Fibroblast of skin of right biceps (primary cell): Measurements from ENCODE around the gene SLC12A8.

Source experiments
- DNase-seq: peaks from one replicate; pipeline ENCODE4 v3.0.0-alpha.2; 2013

Gene SLC12A8

GRCh38 chr3:125069968-125070745 lies 142.4 kb downstream of the SLC12A8 start:
- DNase-seq, result no peak

GRCh38 chr3:125069452-125069851 lies 143.1 kb downstream of the SLC12A8 start:
- no peak for DNase-seq

DNA sequence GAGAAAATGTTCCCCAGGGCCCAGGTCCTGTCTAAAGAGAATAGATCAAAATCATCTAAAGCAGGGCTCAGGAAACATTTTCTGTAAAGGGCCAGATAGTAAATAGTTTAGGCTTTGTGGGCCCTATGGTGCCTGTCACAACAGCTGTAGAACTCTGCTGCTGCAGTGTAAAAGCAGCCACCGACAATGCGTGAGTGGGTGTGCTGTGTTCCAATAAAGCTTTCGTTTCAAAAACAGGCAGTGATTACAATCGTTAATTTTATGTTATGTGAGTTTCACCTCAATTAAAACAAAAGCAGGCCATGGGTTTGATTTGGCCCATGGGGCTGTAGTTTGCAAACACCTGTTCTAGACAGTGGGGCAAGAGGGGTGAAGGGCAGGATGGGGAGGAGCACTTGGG lies 144.3 kb downstream of the SLC12A8 start:
- no peak for DNase-seq

- peak; percentile 78 for DNase-seq
These were observed 145.3 kb downstream of the SLC12A8 start for GRCh38 chr3:125067225-125067624.

GRCh38 chr3:125062904-125063618 lies 149.5 kb downstream of the SLC12A8 start:
- peak; percentile 97 for DNase-seq

GRCh38 chr3:125061646-125062045 lies 150.9 kb downstream of the SLC12A8 start:
- DNase-seq, result no peak

GRCh38 chr3:125061170-125061569 lies 151.4 kb downstream of the SLC12A8 start:
- DNase-seq, result peak; percentile 80

DNA sequence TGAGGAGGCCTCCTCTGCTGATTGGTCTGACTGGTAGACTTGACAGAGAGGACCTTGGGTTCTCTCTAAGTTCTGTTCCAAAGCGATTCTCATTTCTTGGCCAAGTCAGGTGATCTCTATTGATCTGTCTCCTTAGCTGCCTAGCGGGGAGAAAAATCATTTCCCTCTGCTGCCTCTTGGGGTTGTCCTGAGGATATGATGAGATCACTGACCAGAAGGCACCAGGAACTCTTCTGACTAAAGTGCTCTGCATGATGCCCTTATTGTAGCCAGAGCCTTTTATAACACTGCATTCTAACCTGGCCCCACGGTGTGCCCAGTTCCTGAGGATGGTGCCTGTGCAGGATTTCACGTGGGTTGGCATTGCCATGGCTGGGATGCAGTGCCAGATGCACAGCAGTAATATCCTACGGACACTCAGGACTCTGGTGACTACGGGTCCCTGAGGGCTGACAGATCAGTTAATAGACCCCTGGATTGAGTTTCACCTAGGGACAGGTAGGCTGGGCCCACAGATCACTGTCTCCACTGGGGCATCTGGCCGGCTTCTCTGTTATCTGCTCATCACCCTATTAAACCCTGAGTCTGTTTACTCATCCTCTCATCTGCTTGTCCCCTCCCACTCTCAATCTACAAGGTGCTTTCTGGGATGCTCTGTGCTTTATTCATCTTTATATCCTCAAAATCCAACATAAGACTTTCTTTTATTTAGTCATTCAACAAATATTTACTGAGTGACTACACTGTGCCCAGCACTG lies 152.9 kb downstream of the SLC12A8 start:
- DNase-seq, result no peak

DNA sequence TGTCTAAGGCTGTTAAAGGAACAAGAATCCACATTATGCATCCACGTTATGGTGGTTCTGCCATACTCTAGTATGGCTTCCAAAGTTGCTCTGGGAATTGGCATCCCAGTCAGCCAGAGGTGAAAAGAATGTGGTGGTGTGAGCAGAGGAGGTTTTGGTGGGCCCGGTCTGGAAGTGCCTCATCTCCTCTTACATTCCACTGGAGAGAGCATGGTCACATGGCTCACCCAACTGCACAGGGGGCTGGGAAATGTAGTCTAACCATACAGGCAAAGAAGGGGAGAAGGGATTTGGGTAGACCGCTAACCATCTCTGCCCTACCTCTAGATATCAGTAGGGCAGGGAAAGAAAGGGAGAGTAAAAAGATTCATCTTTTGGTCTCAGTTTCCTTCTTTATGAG lies 153.6 kb downstream of the SLC12A8 start:
- no peak for DNase-seq

DNA sequence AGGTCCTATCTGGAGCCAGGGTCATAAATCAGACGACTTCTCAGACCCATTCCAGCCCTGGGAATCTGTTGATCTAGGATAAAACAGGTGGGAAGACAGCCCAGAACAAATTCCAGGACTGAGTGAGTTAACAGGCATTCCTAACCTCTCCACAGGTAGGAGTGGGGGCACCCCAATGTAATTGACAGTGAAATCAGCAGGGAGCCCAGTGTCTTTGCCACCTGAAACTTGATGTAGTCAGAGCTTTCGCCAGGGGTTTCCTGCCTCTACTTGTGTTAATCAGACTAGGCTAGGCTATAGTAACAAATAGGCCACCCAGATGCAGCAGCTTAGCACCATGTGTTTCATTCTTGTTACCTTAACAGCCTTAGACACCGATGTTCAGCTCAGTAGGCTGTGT lies 154.0 kb downstream of the SLC12A8 start:
- DNase-seq, result no peak

- DNase-seq, result peak; percentile 81
These were observed 155.2 kb downstream of the SLC12A8 start for GRCh38 chr3:125057186-125057850.

GRCh38 chr3:125055913-125056745 lies 156.4 kb downstream of the SLC12A8 start, which contains the start of gene HEG1:
Gene HEG1 (minus strand): TSS chr3:125055997. CDS start chr3:125055890, 107 bp downstream.
- peak; percentile 90 for DNase-seq

GRCh38 chr3:125055331-125055912 lies 157.1 kb downstream of the SLC12A8 start:
- DNase-seq, result peak; percentile 37

DNA sequence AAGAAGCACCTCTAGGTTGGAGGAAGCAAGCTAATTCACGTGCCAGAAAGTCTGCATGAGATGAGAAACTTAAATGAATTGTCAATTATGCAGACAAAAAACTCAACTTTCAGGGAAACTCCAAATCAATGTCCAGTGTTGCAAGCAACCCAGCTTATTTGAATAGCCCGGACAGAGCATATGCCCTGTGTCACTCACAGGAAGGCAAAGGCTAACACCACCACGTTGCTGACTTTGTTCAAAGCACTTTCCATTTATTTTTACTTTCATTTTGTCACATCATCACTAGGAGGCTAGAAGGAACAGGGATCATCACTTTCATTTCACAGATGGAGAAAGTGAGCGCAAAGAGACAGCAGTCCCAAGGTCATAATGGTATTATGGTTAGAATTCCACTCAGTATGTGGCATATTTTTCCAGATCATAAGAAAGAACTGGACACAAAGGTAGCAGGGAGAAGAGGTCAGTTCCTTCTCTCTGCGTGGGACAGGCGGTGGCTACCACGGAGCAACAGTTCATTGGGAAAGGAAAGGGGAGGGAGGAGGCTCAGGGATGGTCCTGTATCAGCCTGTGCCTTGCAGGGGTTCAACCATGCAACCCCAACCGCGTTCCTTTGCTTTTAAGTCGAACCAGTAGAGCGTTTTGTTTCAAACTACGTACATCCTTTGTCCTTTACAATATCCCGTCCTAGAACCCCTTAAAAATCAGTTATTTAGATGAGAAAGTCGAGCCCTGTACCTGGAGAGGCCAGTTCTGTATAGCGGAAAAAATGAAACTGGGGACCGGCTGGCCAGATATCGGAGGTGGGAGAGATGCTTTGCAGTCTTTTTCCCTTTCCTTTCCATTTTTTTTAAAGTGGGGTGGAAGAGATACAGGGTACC lies 157.9 kb downstream of the SLC12A8 start:
- DNase-seq, result peak; percentile 64

DNA sequence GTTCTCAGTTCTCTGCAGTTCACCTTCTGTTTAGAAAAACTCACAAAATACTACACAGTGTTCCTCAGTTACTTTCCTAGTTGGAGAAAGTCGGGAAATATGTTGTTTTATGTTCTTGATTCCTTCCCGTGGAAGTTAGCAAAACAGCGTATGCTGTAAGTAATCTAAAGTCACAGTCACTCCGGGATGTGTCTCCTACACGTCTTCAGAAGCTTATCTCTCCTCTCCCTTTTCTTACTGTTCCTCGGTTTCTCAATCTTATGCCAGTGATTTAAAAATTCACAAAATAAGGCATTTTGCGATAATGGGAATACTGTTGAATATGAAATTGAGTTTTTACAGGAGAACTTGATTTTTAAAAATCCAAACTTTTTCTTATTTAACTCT lies 158.5 kb downstream of the SLC12A8 start:
- DNase-seq, result no peak

DNA sequence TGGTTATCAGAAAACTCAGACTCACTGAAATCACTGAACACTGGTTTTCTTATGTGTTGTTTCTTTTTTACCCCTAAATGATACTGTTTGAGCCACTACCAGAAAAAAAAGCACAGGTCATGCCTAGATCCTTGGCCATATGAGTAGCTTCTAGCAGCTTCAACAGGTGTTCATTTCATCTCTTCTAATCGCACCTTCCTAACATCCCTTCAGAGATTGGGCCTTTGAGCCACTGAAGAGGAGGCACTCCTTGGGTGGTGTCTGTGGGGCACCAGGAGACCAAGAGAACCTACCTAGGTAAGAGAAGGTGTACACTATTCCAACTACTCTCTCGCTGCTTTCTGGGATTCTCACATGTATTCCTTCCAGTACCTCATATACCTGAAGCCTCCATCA lies 159.2 kb downstream of the SLC12A8 start:
- no peak for DNase-seq

DNA sequence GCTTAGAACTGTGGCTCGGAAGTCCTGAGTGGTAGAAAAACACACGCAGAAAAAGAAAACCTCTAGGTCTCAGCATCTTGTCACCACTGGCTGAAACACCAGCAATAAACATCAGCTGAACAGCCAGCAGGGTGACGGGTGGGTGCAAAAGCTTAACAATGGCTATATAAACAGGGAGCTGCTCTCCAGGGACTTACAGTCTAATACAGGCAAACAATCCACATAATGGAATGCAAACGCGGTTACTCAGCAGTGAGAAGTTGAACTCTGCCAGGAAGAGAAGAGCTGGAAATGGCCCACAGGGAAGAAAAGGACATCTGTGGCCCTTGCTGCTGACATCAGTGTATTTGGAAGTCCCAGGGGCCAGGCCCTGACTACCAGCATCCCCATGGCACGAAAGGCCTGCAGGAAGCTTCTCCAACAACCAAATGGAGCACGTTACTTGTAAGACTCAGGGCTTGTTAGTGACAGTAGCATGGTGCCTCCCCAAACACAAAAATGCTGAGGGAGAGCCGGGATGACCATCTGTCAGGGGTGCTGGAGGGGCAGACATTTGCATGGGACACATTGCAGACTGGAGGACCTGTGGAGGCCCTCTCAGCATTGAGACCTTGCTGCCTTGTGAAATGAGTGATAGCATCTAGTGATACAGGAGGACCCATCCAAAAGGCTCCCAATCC lies 159.8 kb downstream of the SLC12A8 start:
- DNase-seq, result peak; percentile 95

- DNase-seq, result peak; percentile 98
These were observed 160.6 kb downstream of the SLC12A8 start for GRCh38 chr3:125051715-125052581.

- DNase-seq, result no peak
These were observed 161.3 kb downstream of the SLC12A8 start for GRCh38 chr3:125051205-125051604.
